OCI-LY1 (cell line): ENCODE data around the gene PID1.

Experiments used
- H2AFZ ChIP-seq: fragments of 200-600 bp; sonication (generic), shearing (Covaris generic); 2 replicates; pipeline ENCODE4 v1.6.0; 2014; ENCODE audit warnings: antibody characterized with exemption, mild to moderate bottlenecking, low read length
- H3F3A ChIP-seq: fragments of 200-600 bp; sonication (generic), shearing (Covaris generic); 2 replicates; pipeline ENCODE4 v1.6.0; 2014; ENCODE audit warnings: mild to moderate bottlenecking, antibody characterized with exemption, low read length, moderate library complexity; ENCODE audit not compliant: insufficient read depth
- H3K27ac ChIP-seq: fragments of 200-600 bp; sonication (generic); 2 replicates; pipeline ENCODE4 v1.5.1; 2014; ENCODE audit warnings: low read length, mixed run types, mild to moderate bottlenecking, low read depth; ENCODE audit not compliant: poor library complexity, severe bottlenecking
- H3K27me3 ChIP-seq: fragments of 200-600 bp; sonication (generic); 2 replicates; pipeline ENCODE4 v1.6.0; 2014; ENCODE audit warnings: antibody characterized with exemption, mild to moderate bottlenecking, low read length, moderate library complexity; ENCODE audit not compliant: insufficient read depth
- H3K36me3 ChIP-seq: fragments of 200-600 bp; sonication (generic); 2 replicates; pipeline ENCODE4 v1.6.1; 2014; ENCODE audit warnings: mild to moderate bottlenecking, antibody characterized with exemption, low read length, moderate library complexity, mixed read lengths; ENCODE audit not compliant: insufficient read depth
- H3K4me1 ChIP-seq: fragments of 200-600 bp; sonication (generic); 2 replicates; pipeline ENCODE4 v1.5.1; 2014; ENCODE audit warnings: mild to moderate bottlenecking, low read length, moderate library complexity; ENCODE audit not compliant: insufficient read depth, severe bottlenecking
- H3K4me2 ChIP-seq: fragments of 200-600 bp; sonication (generic), shearing (Covaris generic); 2 replicates; pipeline ENCODE4 v1.6.1; 2014; ENCODE audit warnings: low read length
- H3K4me3 ChIP-seq: fragments of 200-600 bp; sonication (generic); 2 replicates; pipeline ENCODE4 v1.5.1; 2014; ENCODE audit warnings: low read length, low read depth, mild to moderate bottlenecking, mixed read lengths; ENCODE audit not compliant: poor library complexity, severe bottlenecking
- H3K79me2 ChIP-seq: fragments of 200-600 bp; shearing (Covaris generic); 2 replicates; pipeline ENCODE4 v1.6.1; 2016; ENCODE audit warnings: mixed run types, low read length, mixed read lengths; ENCODE audit not compliant: insufficient read depth
- H3K9ac ChIP-seq: fragments of 200-600 bp; sonication (generic), shearing (Covaris generic); 2 replicates; pipeline ENCODE4 v1.6.1; 2014; ENCODE audit warnings: mild to moderate bottlenecking, low read length, mixed read lengths
- H3K9me2 ChIP-seq: fragments of 200-600 bp; sonication (generic), shearing (Covaris generic); 2 replicates; pipeline ENCODE4 v1.6.1; 2014; ENCODE audit warnings: low read depth, mild to moderate bottlenecking, low read length, mixed read lengths
- H3K9me3 ChIP-seq: fragments of 200-600 bp; shearing (Covaris generic); 2 replicates; pipeline ENCODE4 v1.6.1; 2014; ENCODE audit warnings: low read length, mixed read lengths
- H4K20me1 ChIP-seq: fragments of 200-600 bp; sonication (generic), shearing (Covaris generic); 2 replicates; pipeline ENCODE4 v1.6.0; 2016; ENCODE audit warnings: mild to moderate bottlenecking, low read length; ENCODE audit not compliant: insufficient read depth
- EZH2 ChIP-seq: fragments of 200-600 bp; sonication (generic), shearing (Covaris generic); IDR thresholded peaks from 2 replicates; pipeline ENCODE4 v1.8.0; 2017; ENCODE audit warnings: borderline replicate concordance, mixed run types, mild to moderate bottlenecking, antibody characterized with exemption, low read length, moderate library complexity, mixed read lengths
- TF ChIP-seq, protein P1 (sequence below): fragments of 200-600 bp; sonication (generic), shearing (Covaris generic); IDR thresholded peaks from 2 replicates; pipeline ENCODE4 v1.5.1; 2017; ENCODE audit warnings: mild to moderate bottlenecking, antibody characterized with exemption, low read length, moderate library complexity, mixed read lengths

The PID1 gene

DNA sequence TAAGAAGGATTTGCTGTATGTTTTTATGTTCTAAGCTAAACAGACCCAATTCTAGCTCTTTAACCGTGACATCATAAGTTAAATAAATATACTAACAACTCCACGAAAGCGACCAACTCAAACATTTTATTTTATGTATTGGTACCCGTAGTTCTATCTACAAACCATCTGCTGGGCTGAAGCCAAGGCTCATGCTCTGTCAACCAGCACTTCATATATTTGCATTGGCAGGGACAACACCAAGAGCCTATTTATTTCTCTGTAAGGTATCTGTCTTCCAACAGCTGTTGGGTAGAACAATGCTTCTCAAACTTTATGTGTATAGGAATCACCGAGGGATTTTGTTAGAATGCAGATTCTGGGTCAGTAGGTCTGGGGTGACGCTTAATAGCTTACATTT, 64.5 kb downstream of the PID1 start:
- no peaks in the 10 kb centered on the region for H3K36me3 ChIP-seq
- no peaks in the 10 kb centered on the region for H3K27me3 ChIP-seq
- no peak overlapping the region for H2AFZ ChIP-seq
- no peaks in the 10 kb centered on the region for H3K4me1 ChIP-seq
- H3K9ac ChIP-seq, result no peak overlapping the region
- no peaks in the 10 kb centered on the region for H4K20me1 ChIP-seq
- H3K4me2 ChIP-seq, result no peak overlapping the region
- no peak overlapping the region for H3K4me3 ChIP-seq
- no peaks in the 10 kb centered on the region for H3K9me2 ChIP-seq
- no peaks in the 10 kb centered on the region for H3F3A ChIP-seq
- no peak overlapping the region for H3K27ac ChIP-seq
- H3K9me3 ChIP-seq, result no peaks in the 10 kb centered on the region
- TF ChIP-seq EZH2, result no peak
- TF ChIP-seq, protein P1, sequence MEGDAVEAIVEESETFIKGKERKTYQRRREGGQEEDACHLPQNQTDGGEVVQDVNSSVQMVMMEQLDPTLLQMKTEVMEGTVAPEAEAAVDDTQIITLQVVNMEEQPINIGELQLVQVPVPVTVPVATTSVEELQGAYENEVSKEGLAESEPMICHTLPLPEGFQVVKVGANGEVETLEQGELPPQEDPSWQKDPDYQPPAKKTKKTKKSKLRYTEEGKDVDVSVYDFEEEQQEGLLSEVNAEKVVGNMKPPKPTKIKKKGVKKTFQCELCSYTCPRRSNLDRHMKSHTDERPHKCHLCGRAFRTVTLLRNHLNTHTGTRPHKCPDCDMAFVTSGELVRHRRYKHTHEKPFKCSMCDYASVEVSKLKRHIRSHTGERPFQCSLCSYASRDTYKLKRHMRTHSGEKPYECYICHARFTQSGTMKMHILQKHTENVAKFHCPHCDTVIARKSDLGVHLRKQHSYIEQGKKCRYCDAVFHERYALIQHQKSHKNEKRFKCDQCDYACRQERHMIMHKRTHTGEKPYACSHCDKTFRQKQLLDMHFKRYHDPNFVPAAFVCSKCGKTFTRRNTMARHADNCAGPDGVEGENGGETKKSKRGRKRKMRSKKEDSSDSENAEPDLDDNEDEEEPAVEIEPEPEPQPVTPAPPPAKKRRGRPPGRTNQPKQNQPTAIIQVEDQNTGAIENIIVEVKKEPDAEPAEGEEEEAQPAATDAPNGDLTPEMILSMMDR, result no peak
- H3K79me2 ChIP-seq, result no peaks in the 10 kb centered on the region

DNA sequence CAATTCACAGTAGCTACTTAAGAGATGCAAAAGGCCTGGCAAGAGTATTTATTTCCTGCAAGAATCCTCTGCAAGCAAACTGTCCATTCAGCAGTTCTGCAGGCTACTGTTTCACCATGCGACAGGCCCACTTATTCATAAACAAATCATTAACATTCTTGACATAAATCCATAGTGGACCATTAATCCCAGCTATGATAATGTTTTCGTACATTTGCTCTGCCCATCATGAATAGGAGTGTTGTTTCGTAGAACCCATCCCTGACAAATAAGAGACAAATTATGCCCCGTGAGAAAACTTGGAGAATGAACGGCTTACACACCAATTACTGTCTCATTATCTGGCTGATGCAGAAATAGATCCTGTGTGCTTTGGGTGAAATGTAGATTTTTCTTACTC, 65.4 kb downstream of the PID1 start:
- Histone ChIP-seq H3K27ac (no peak overlapping the region), H3K4me2 (no peak overlapping the region), H3K4me3 (no peak overlapping the region), H3K36me3 (no peaks in the 10 kb centered on the region), H3K9ac (no peak overlapping the region), H3K9me2 (no peaks in the 10 kb centered on the region), H3K9me3 (no peaks in the 10 kb centered on the region), H3F3A (no peaks in the 10 kb centered on the region), H2AFZ (no peak overlapping the region), H3K79me2 (no peaks in the 10 kb centered on the region), H4K20me1 (no peaks in the 10 kb centered on the region), H3K27me3 (no peaks in the 10 kb centered on the region), H3K4me1 (no peaks in the 10 kb centered on the region)
- TF ChIP-seq, protein P1, result no peak
- no peak for TF ChIP-seq EZH2

DNA sequence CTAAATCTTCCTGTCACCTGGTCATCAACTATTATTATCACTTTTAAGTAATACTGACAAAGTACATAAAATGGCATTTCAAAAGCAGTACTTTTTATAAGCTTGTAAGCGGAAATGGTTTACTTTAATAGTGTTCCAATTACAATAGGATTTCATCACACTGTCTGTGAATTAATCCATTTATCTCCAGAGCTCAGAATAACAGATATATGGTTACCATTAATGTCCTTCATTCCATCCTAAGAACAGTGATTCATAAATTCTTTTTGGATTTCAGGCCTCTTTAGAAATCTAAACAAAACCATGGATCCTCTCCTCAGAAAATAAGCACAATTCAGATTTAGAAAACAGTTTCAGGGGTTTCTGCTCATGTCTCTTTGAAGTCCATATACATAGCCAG, 68.4 kb downstream of the PID1 start:
- no peaks in the 10 kb centered on the region for H3K27me3 ChIP-seq
- no peak overlapping the region for H3K4me3 ChIP-seq
- H3K79me2 ChIP-seq, result no peaks in the 10 kb centered on the region
- H4K20me1 ChIP-seq, result no peaks in the 10 kb centered on the region
- H3K4me2 ChIP-seq, result no peak overlapping the region
- H2AFZ ChIP-seq, result no peak overlapping the region
- H3K27ac ChIP-seq, result no peak overlapping the region
- no peaks in the 10 kb centered on the region for H3F3A ChIP-seq
- no peaks in the 10 kb centered on the region for H3K9me3 ChIP-seq
- TF ChIP-seq, protein P1, result no peak
- TF ChIP-seq EZH2, result no peak
- no peaks in the 10 kb centered on the region for H3K36me3 ChIP-seq
- H3K9ac ChIP-seq, result no peak overlapping the region
- no peaks in the 10 kb centered on the region for H3K9me2 ChIP-seq
- H3K4me1 ChIP-seq, result no peaks in the 10 kb centered on the region
